ENCODE measurements around the gene OBSCN. TPM values are rescaled to one million over a fixed set of nuclear protein-coding genes. Genes with fewer than 3 reads are reported as not detected.

Gene OBSCN
- total and polyA plus RNA-seq, 2 donors (not counting 3 experiments of a cell fraction or from before 2014, with no cell fraction given): 1.5 to 2.9 TPM

- Histone ChIP-seq H4K20me1 (replicated peaks; ENCODE audit: control insufficient read depth, extremely low read depth, insufficient read depth, low read length) (no peaks in the 10 kb centered on the region), H3K36me3 (ENCODE audit: control insufficient read depth in 2 of 2, extremely low read depth in 1 of 2, insufficient read depth in 2 of 2, low read length in 2 of 2) (peaks cover 2 to 19% of the 10 kb centered on the region in 2 experiments), H3K79me2 (ENCODE audit: control insufficient read depth, insufficient read depth, low read length) (no peaks in the 10 kb centered on the region), H3K4me3 (replicated peaks in 1 of 3; ENCODE audit: insufficient read depth in 1 of 3, low read depth in 1 of 3, low read length in 3 of 3) (no peak overlapping the region), H3K4me2 (ENCODE audit: insufficient read depth, low read length) (no peak overlapping the region), H3K9ac (replicated peaks; ENCODE audit: extremely low read depth, insufficient read depth, low read length) (no peak overlapping the region), H3K4me1 (ENCODE audit: control insufficient read depth, extremely low read depth, insufficient read depth, low read length) (peaks cover 5% of the 10 kb centered on the region), H3K27me3 (ENCODE audit: control insufficient read depth in 2 of 2, insufficient read depth in 2 of 2, low read length in 2 of 2) (no peaks in the 10 kb centered on the region), H2AFZ (ENCODE audit: low read depth, low read length) (no peak overlapping the region), H3K27ac (ENCODE audit: insufficient read depth, low read depth, low read length) (no peak overlapping the region), H3K9me3 (replicated peaks; ENCODE audit: control insufficient read depth, insufficient read depth, low read length) (no peaks in the 10 kb centered on the region), H3K9me1 (replicated peaks; ENCODE audit: control insufficient read depth, extremely low read depth, insufficient read depth, low read length) (no peaks in the 10 kb centered on the region)
- ChIA-PET CTCF (interaction anchor here (0.8 to 3.0 kb wide), 29 partner anchors 9 to 395 kb away, joined by 3 to 42 read pairs (median 5); partner anchors contain the start of genes IBA57, RNF187 and TRIM11), POLR2A (no interaction called here)
- FAIRE-seq (no peak), DNase-seq (ENCODE audit: low read depth, low spot score) (no peak)
- TSS peak; percentile 12 for BruUV-seq (replicated peaks)
- intact Hi-C loops (cut with micrococcal nuclease) (loop anchor here (1.0 to 2.0 kb wide), 7 partner anchors 12 to 395 kb away; partner anchors contain the start of gene TRIM11), dilution Hi-C loops (cut with MboI; ENCODE audit: extremely low pct_ligation_motif_present, low sequenced_read_pairs) (no loop called here)
- TF ChIP-seq, protein P1, sequence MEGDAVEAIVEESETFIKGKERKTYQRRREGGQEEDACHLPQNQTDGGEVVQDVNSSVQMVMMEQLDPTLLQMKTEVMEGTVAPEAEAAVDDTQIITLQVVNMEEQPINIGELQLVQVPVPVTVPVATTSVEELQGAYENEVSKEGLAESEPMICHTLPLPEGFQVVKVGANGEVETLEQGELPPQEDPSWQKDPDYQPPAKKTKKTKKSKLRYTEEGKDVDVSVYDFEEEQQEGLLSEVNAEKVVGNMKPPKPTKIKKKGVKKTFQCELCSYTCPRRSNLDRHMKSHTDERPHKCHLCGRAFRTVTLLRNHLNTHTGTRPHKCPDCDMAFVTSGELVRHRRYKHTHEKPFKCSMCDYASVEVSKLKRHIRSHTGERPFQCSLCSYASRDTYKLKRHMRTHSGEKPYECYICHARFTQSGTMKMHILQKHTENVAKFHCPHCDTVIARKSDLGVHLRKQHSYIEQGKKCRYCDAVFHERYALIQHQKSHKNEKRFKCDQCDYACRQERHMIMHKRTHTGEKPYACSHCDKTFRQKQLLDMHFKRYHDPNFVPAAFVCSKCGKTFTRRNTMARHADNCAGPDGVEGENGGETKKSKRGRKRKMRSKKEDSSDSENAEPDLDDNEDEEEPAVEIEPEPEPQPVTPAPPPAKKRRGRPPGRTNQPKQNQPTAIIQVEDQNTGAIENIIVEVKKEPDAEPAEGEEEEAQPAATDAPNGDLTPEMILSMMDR (IDR thresholded peaks at IDR 0.05; ENCODE audit: extremely low read depth in 1 of 2, insufficient read depth in 1 of 2, low read depth in 1 of 2, low read length in 2 of 2): no peak
- TF ChIP-seq MYC (IDR thresholded peaks at IDR 0.05; ENCODE audit: low read depth, low read length) (no peak), JUN (IDR thresholded peaks at IDR 0.05; ENCODE audit: borderline replicate concordance, insufficient read depth, insufficient read length, low read depth) (no peak), MAX (IDR thresholded peaks at IDR 0.05; ENCODE audit: insufficient read depth, insufficient read length) (no peak), POLR2AphosphoS5 (IDR thresholded peaks at IDR 0.05; ENCODE audit: insufficient read depth, low read depth, low read length) (no peak), EZH2 (IDR thresholded peaks at IDR 0.05; ENCODE audit: borderline replicate concordance, low read depth, low read length, severe bottlenecking) (no peak), GATA2 (IDR thresholded peaks at IDR 0.05; ENCODE audit: insufficient read depth, insufficient read length, low read depth, low read length) (no peak), FOS (IDR thresholded peaks at IDR 0.05; ENCODE audit: borderline replicate concordance, insufficient read depth, low read length) (no peak), POLR2A (IDR thresholded peaks at IDR 0.05; ENCODE audit: low read depth, low read length) (no peak)
Measured at GRCh38 chr1:228393811-228394570, 186.1 kb downstream of the OBSCN start.
